CD14-positive monocyte (primary cell): ENCODE data around the gene CHI3L1. TPM values are rescaled to one million over a fixed set of nuclear protein-coding genes. Genes with fewer than 3 reads are reported as not detected.

Experiments
- DNase-seq, 3 donors: peaks; one replicate each; pipeline ENCODE4 v3.0.0-alpha.2; 2011 to 2022
- H2AFZ ChIP-seq: 2 replicates; pipeline ENCODE4 v1.6.0; 2012; ENCODE audit warnings: mild to moderate bottlenecking, low read depth, low read length, inconsistent platforms; ENCODE audit not compliant: insufficient read depth, poor library complexity, severe bottlenecking
- H3K27ac ChIP-seq, 2 donors: 1 replicate in 1 of 2; 2 replicates in 1 of 2; pipeline ENCODE4 v1.5.1; 2012 to 2013; ENCODE audit warnings: low read length in 2 of 2, control low read depth in 1 of 2, inconsistent platforms in 1 of 2, low read depth in 1 of 2, mild to moderate bottlenecking in 1 of 2
- H3K27me3 ChIP-seq, 2 donors: one replicate each; pipeline versions ENCODE4 v1.6.0 to v1.6.1; 2011 to 2013; ENCODE audit warnings: low read length in 2 of 2; ENCODE audit not compliant: control insufficient read depth in 2 of 2, insufficient read depth in 2 of 2
- H3K36me3 ChIP-seq, 2 donors: replicated peaks in 1 of 2; 1 replicate in 1 of 2; 2 replicates in 1 of 2; pipeline versions ENCODE4 v1.5.1 to v1.6.1; 2012 to 2013; ENCODE audit warnings: low read length in 2 of 2, control low read depth in 1 of 2, inconsistent platforms in 1 of 2, mild to moderate bottlenecking in 1 of 2; ENCODE audit not compliant: insufficient read depth in 2 of 2, control insufficient read depth in 1 of 2
- H3K4me1 ChIP-seq, 2 donors: 1 replicate in 1 of 2; 2 replicates in 1 of 2; pipeline versions ENCODE4 v1.5.1 to v1.6.1; 2012 to 2013; ENCODE audit warnings: low read length in 2 of 2, control low read depth in 1 of 2, inconsistent platforms in 1 of 2, mild to moderate bottlenecking in 1 of 2, moderate library complexity in 1 of 2; ENCODE audit not compliant: insufficient read depth in 2 of 2, control insufficient read depth in 1 of 2
- H3K4me2 ChIP-seq: replicated peaks from 2 replicates; pipeline ENCODE3; 2012; ENCODE audit warnings: low read length, moderate library complexity, mild to moderate bottlenecking; ENCODE audit not compliant: poor library complexity, severe bottlenecking; ENCODE audit errors: extremely low read depth
- H3K4me3 ChIP-seq, 3 experiments: fragments of 200-600 bp in 1 of 3; sonication (generic) in 1 of 3; replicated peaks in 1 of 3; 1 replicate in 2 of 3; 2 replicates in 1 of 3; pipeline ENCODE4 v1.5.1; 2011 to 2013; ENCODE audit warnings: low read length in 3 of 3, mild to moderate bottlenecking in 3 of 3, control low read depth in 2 of 3, low read depth in 2 of 3, inconsistent platforms in 1 of 3, moderate library complexity in 1 of 3
- H3K79me2 ChIP-seq: 2 replicates; pipeline ENCODE4 v1.6.0; 2012; ENCODE audit warnings: mild to moderate bottlenecking, control low read depth, inconsistent platforms, low read length, moderate library complexity; ENCODE audit not compliant: insufficient read depth
- H3K9ac ChIP-seq: 2 replicates; pipeline ENCODE4 v1.6.0; 2017; ENCODE audit warnings: low read length, mild to moderate bottlenecking; ENCODE audit not compliant: insufficient read depth, poor library complexity, severe bottlenecking
- H3K9me3 ChIP-seq, 2 donors: replicated peaks in 1 of 2; 1 replicate in 1 of 2; 2 replicates in 1 of 2; pipeline versions ENCODE4 v1.5.1 to v1.6.1; 2012 to 2013; ENCODE audit warnings: low read length in 2 of 2, control low read depth in 1 of 2; ENCODE audit not compliant: control insufficient read depth in 1 of 2, insufficient read depth in 1 of 2
- H4K20me1 ChIP-seq: 2 replicates; pipeline ENCODE4 v1.6.0; 2012; ENCODE audit warnings: mild to moderate bottlenecking, low read length, control low read depth, moderate library complexity; ENCODE audit not compliant: insufficient read depth
- H3K27ac Mint-ChIP-seq, 7 donors: one replicate each; pipeline ENCODE4 v1.8.0; 2020; ENCODE audit warnings: mild to moderate bottlenecking in 7 of 7, mixed read lengths in 7 of 7, moderate library complexity in 6 of 7, inconsistent platforms in 2 of 7
- H3K27me3 Mint-ChIP-seq, 3 donors: one replicate each; pipeline ENCODE4 v1.8.0; 2021 to 2022; ENCODE audit warnings: low read depth in 3 of 3, mild to moderate bottlenecking in 3 of 3, mixed read lengths in 3 of 3, moderate library complexity in 3 of 3, inconsistent platforms in 1 of 3
- H3K36me3 Mint-ChIP-seq, 2 donors: one replicate each; pipeline ENCODE4 v1.8.0; 2020; ENCODE audit warnings: mixed read lengths in 2 of 2, inconsistent platforms in 1 of 2, mild to moderate bottlenecking in 1 of 2
- H3K4me1 Mint-ChIP-seq: one replicate; pipeline ENCODE4 v1.8.0; 2020; ENCODE audit warnings: mild to moderate bottlenecking, mixed read lengths
- H3K4me3 Mint-ChIP-seq, 2 donors: one replicate each; pipeline ENCODE4 v1.8.0; 2020; ENCODE audit warnings: mild to moderate bottlenecking in 2 of 2, mixed read lengths in 2 of 2, moderate library complexity in 1 of 2
- H3K9me3 Mint-ChIP-seq, 7 donors: one replicate each; pipeline ENCODE4 v1.8.0; 2020 to 2022; ENCODE audit warnings: mixed read lengths in 7 of 7, mild to moderate bottlenecking in 6 of 7, moderate library complexity in 6 of 7, inconsistent platforms in 2 of 7
- CTCF ChIP-seq: fragments of 200-600 bp; IDR thresholded peaks from one replicate; pipeline ENCODE4 v1.8.0; 2022; ENCODE audit warnings: antibody characterized with exemption, mild to moderate bottlenecking
- WGBS: methylation state at CpG from one replicate; pipeline ENCODE4 v1.1.5; 2013; ENCODE audit warnings: missing lambda C conversion rate; ENCODE audit not compliant: insufficient coverage; 5-methylcytosine and 5-hydroxymethylcytosine counted together
- intact Hi-C, 2 donors: fragments of 100-400 bp; cut with micrococcal nuclease; formaldehyde crosslinking; loops; one replicate each; pipeline versions ENCODE4 v1.15.0 to v1.15.1; 2023
- polyA plus RNA-seq, 3 donors: library from polyadenylated mRNA; depleted of rRNA in 1 of 3; unstranded in 2 of 3; stranded (reverse) in 1 of 3; fragments of 300-500 nt in 2 of 3; fragments of >200 nt in 1 of 3; fragmentation: Illumina TruSeq in 2 of 3; gene quantifications; 1 replicate in 2 of 3; 2 replicates in 1 of 3; pipeline ENCODE4 v1.2.3, GENCODE V29; 2012 to 2021

CHI3L1 gene
- polyA plus RNA-seq, 3 donors = 0.37 to 0.44 (median 0.43) TPM

- H3K4me3 ChIP-seq = no peak overlapping the region
- no peaks in the 10 kb centered on the region for H4K20me1 ChIP-seq
- Mint-ChIP-seq H3K27ac (no peak overlapping the region), H3K4me1 (peaks cover 47% of the 10 kb centered on the region), H3K9me3 (peaks cover 0 to 6% (median 3%) of the 10 kb centered on the region in 7 donors), H3K4me3 (no peak overlapping the region), H3K27me3 (peaks cover 0 to 7% (median 2%) of the 10 kb centered on the region in 3 donors), H3K36me3 (peaks cover 0 to 9% of the 10 kb centered on the region in 2 donors)
- DNase-seq = no peak
- no peaks in the 10 kb centered on the region for H3K27me3 ChIP-seq
- no peak overlapping the region for H3K4me2 ChIP-seq
- no peak overlapping the region for H3K27ac ChIP-seq
- intact Hi-C loops = no loop called here
- H3K9ac ChIP-seq = no peak overlapping the region
- peaks cover 0 to 3% of the 10 kb centered on the region in 2 donors for H3K9me3 ChIP-seq
- H2AFZ ChIP-seq = no peak overlapping the region
- peaks cover 36 to 37% of the 10 kb centered on the region in 2 donors for H3K4me1 ChIP-seq
- no peaks in the 10 kb centered on the region for H3K36me3 ChIP-seq
- no peaks in the 10 kb centered on the region for H3K79me2 ChIP-seq
- no CpG with 5 or more reads among the region's 3 CpGs for WGBS
- no peak for TF ChIP-seq CTCF
Measured at GRCh38 chr1:203197625-203198024, 11.1 kb upstream of the CHI3L1 start.

GRCh38 chr1:203196371-203196770, 9.9 kb upstream of the CHI3L1 start:
- H3K9me3 ChIP-seq = peaks cover 0 to 3% of the 10 kb centered on the region in 2 donors
- H3K27me3 Mint-ChIP-seq = peaks cover 0 to 7% (median 0%) of the 10 kb centered on the region in 3 donors
- H3K4me3 Mint-ChIP-seq = no peak overlapping the region
- no peak for TF ChIP-seq CTCF
- no peak overlapping the region for H3K27ac ChIP-seq
- H3K27ac Mint-ChIP-seq = no peak overlapping the region
- no peak overlapping the region for H3K9ac ChIP-seq
- no peaks in the 10 kb centered on the region for H4K20me1 ChIP-seq
- H3K4me1 ChIP-seq = peaks cover 23 to 25% of the 10 kb centered on the region in 2 donors
- peaks cover 0 to 8% of the 10 kb centered on the region in 2 donors for H3K36me3 Mint-ChIP-seq
- intact Hi-C loops = no loop called here
- H3K27me3 ChIP-seq = no peaks in the 10 kb centered on the region
- H3K4me3 ChIP-seq = no peak overlapping the region
- H2AFZ ChIP-seq = no peak overlapping the region
- DNase-seq = no peak
- peaks cover 34% of the 10 kb centered on the region for H3K4me1 Mint-ChIP-seq
- H3K79me2 ChIP-seq = no peaks in the 10 kb centered on the region
- no peak overlapping the region for H3K4me2 ChIP-seq
- no peaks in the 10 kb centered on the region for H3K36me3 ChIP-seq
- H3K9me3 Mint-ChIP-seq = peaks cover 0 to 6% (median 3%) of the 10 kb centered on the region in 7 donors
- WGBS = 89% methylated on average over 3 of the region's 3 CpGs
